Measurements from ENCODE around the gene MRPS22. TPM values are rescaled to one million over a fixed set of nuclear protein-coding genes. Genes with fewer than 3 reads are reported as not detected.
"Not testable (repeated sequence)": the region's sequence is repeated elsewhere in the genome, so short reads cannot be mapped to it uniquely, and the experiment has no call there.

The MRPS22 gene
- total RNA-seq, 1 experiment from 2014 or later, result 163 TPM

DNA sequence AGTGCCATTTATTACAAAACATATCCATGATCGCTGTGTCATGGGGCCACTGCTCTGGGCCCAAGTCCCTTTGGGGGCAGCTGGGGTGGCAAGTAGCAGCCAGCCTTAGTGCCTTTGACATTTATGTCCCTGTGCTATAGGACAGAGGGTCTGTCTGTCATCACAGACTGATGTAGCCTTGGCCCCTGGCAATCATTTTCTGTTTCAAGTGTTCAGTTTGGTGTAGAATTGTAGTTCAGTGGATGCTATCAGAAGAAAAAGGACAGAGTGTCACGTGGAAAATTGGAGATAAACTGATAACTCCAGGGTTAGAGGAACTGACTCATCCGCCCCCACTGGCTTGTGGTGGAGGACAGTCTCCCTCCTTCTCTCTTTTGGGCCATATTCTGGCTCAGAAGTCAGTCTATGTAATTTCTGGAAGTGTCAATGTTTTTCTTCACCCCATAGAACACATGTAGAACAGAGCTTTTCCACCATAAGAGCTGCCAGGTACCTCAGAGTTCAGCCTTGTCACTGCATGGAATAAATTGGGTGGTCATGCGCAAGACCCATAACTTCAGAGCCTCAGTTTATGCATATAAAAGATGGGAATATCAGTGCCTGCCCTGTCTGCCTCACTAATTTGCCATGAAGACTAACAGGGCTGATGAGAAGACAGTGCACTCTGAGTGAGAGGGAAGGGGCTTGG lies 4.5 kb upstream of the MRPS22 start:
- DNase-seq (ENCODE audit: low read depth), result peak; percentile 48

DNA sequence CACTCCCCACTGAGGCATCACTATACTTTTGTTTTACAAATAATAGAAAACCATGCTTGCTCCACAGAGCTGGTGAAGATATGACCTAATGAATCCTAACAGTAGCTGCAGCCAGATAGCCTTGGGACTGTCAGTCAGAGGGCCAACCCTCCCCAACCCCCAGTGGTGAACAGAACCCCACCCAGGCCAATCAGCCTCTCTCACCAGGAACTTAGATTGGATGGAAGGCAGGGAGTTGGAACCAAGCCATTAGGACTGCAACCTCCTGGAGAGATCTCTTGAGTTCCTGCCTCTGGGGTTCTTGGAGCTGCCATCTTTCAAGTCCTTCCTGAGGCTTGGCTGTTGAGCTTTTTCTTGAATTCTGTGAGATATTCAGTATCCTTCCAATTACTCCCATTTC lies 3.0 kb upstream of the MRPS22 start:
- DNase-seq (ENCODE audit: low read depth), result no peak

GRCh38 chr3:139342054-139342453 lies 1.8 kb upstream of the MRPS22 start:
- no peak for DNase-seq (ENCODE audit: low read depth)

GRCh38 chr3:139346771-139347170 lies 3.0 kb downstream of the MRPS22 start:
- no peak for DNase-seq (ENCODE audit: low read depth)

DNA sequence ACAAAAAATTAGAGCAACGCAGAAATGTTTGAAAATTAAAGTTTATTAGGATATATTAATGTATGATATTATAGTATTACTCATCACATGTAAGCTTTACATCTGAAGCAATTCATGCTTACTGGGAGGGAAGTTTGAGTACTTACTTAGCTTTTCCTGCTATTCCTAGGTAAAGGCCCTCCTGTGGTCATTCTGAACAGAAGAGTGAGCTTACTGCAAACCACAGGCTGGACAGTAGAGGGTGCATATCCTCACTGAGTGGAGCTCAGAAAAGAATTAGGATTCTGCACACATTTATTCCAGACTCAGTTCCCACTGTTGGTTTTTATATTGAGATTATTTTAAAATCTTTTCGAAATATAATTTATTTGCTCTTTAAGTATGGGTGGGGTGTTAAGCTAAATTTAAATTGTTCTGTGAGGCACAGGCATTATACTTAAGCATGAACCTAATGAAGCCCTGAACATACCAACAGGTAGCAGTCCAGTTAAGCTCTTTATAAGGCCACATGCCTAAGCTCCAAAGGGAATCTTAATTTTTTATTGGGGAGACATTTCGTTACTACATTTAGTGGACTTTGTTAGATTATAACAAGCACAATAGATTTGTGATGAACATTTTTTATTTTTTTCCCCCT lies 10.2 kb downstream of the MRPS22 start:
- peak; percentile 49 for DNase-seq (ENCODE audit: low read depth)

DNA sequence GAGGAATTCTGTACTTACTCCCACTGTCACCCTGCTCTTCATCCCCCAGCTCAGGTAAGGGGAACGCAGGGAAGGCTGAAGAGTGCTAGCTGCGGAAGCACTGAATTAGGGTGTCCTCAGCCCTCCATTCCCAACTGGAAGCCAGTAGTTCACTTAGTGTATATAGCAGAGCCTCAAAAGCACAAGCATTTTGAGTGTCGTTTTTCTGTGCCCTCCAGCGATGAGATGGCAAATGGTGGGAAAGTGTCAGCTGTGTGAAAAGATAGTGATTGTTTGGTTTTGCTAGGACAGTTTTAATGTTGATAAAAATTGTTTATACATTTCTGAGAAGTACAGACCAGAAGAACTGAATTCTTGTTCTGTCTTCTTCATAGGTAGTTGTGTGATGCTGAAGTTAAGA lies 10.8 kb downstream of the MRPS22 start:
- no peak for DNase-seq (ENCODE audit: low read depth)

DNA sequence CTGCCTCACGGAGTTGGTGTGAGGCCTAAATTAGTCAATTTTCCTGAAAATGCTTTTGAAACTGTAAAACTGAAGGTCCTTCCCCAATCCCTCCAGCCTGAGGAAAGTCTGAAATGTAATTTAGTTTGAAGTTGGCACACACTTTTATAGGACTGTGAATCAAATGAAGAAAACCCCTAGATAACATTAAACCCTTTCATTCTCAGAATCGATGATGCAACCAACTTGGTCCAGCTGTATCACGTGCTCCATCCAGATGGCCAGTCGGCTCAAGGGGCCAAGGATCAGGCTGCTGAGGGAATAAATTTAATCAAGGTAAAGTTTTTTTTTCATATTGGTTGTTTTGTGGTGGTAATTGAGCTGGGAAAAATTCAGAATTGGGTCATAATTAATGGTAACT lies 11.7 kb downstream of the MRPS22 start:
- DNase-seq (ENCODE audit: low read depth), result no peak

GRCh38 chr3:139355891-139356290 lies 12.1 kb downstream of the MRPS22 start:
- DNase-seq (ENCODE audit: low read depth), result no peak

GRCh38 chr3:139357899-139358298 lies 14.1 kb downstream of the MRPS22 start:
- no peak for DNase-seq (ENCODE audit: low read depth)

DNA sequence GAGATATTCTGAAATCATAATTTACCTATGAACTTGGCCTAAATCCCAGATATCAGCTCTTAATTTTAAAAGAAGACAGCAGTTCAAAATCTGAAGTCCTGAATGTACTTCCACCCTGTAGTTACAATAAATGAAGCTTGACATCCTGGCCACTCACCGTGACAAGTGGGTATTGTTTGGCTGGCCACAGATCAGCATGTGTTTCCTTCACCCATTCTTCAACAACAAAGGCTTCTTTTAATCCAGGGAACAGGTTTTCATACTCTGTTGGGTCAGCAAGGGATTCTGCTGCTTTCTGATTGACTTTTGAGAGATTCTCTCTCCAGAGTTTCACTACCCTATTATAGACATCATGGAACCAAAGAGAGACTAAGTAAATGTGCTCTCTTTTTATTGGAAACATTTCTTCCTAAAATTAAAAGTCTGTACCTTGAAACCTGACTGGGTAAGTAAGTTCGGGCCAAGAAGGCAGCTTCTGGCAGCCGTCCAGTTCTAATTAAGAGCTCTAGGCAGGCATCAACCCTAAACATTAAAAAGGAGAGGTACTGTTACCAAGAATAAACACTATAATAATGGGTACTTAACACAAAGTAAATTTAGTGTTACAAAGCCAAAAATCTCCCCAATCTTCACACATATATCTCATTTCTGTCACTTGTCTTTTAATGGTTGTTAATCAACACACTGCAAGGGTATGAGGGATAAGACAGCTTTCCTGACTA lies 15.2 kb downstream of the MRPS22 start:
- no peak for DNase-seq (ENCODE audit: low read depth)

- no peak for DNase-seq (ENCODE audit: low read depth)
Observed at GRCh38 chr3:139361276-139361675, 17.5 kb downstream of the MRPS22 start.

- no peak for DNase-seq (ENCODE audit: low read depth)
Observed at GRCh38 chr3:139364549-139364948, 20.7 kb downstream of the MRPS22 start.

GRCh38 chr3:139374099-139374498 lies 30.3 kb downstream of the MRPS22 start:
- DNase-seq (ENCODE audit: low read depth), result no peak

DNA sequence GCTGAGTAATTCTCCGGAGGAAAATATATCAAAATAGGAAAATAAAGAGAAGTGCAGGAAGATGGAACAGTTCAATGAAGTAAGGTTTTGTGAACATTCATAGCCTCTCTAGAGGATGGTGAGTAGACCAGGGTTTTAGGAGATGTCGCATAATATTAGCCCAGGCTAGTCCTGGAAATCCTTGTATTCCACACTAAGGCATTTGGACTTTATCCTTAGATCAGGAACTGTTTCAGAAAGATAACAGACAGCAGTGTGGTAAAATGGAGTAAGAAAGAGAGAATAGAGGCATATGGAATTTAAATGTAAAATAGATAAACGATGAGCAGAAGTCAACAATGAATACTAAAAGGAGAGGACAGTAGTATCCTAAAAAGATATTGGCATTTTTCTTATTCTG lies 33.6 kb downstream of the MRPS22 start:
- no peak for DNase-seq (ENCODE audit: low read depth)

DNA sequence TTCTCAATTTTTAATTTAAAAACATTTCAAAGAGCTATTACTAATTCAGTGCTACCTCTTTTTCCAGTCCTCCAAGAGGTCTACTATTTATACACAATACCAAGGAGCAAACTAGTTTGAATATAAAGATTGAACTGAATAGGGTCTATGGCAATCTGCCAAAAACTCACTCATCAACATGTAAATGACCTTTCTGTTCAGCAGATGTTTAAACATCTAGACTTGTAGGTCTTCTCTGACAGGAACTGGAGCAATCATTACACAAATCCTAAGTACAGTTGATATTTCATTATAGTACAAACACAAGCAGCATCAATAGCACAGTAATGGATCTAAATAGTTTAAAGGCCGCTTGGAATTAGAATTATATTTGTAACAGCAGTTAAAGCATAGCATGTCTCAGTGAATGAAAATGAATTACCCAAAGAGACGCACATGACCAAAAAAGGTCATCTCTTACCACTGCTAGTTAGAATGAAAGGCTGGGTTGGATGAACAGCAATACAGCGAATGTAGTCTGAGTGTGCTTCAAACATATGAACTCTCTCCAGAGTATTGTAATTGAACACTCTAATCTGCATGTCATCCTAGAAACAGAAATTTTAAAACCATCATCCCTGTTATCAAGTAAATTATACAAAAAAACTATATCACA lies 34.9 kb downstream of the MRPS22 start:
- no peak for DNase-seq (ENCODE audit: low read depth)

DNA sequence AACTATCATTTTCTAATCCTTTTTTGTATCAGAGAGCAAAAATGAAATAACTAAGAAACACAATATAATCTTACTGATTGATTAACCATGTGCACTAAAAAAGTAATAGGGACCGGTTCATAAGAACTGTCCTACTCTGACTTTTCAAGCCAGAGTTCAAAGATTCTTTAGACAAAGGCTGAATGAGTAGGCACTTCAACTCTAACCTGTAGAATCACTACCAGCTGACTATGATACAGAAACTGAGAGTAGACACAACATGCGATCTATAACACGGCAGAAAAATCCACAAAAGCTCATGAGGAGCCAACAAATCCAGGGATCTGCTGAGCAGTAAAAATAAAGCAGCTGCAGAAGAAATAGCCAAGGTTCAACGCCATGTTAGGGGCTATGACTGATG lies 36.8 kb downstream of the MRPS22 start:
- no peak for DNase-seq (ENCODE audit: low read depth)

DNA sequence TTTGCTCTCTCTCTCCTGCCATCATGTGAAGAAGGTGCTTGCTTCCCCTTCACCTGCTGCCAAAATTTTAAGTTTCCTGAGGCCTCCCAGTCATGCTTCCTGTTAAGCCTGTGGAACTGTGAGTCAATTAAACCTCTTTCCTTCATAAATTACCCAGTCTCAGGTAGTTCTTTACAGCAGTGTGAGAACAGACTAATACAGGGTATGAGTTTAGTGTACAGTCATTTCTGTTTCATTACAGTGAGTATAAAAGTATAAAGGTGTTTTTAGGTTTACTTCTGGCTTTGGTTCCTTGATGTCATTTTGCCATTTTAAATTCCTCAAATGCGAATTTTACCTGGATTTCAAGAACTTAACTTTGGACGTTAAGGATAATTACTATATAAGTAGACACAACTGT lies 38.5 kb downstream of the MRPS22 start:
- DNase-seq (ENCODE audit: low read depth), result not testable (repeated sequence)

- DNase-seq (ENCODE audit: low read depth), result no peak
Observed at GRCh38 chr3:139388077-139388476, 44.3 kb downstream of the MRPS22 start.

GRCh38 chr3:139388821-139389551 lies 45.2 kb downstream of the MRPS22 start:
- peak; percentile 4 for DNase-seq (ENCODE audit: low read depth)

DNA sequence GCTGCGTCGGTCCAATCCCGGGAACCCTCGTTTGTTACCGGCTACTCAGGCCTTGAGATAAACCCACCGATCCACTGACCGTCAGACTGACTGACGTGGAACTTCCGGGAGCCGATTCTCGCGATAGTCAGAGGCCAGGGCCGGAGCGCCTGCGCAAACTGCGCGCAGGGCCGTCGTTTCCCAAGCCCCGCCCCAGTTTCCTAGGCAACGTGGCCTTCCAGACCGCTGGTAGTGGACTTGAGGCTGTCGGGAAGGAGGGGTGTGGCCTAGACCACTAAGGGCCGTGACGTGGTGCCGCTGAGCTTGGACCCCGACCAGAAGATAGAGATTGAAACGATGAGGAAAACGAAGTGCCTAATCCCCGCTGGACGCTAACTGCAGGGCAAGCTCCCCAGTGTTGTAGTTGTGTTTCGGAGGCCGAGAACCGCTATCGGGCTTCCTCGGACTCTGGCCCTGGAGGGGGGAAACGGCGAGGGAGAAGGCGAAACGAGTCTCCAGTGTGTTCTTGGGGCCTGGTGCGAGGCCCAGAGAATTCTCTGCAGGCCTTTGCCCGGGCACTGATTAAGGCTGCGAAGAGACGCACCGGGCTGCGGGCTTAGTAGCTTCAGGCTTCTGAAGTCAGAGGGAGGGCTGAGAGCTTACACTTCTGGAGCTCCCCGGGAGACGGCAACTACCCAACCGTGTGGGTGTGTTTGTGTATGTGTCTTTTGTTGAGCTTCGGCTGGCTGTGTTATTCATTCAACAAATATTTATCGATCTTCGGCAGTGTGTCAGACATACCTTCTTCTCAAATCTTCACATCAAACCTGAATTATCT lies 45.9 kb downstream of the MRPS22 start, which contains the start of gene COPB2:
TSS of gene COPB2 (minus strand) at position 96 of the 817 bp plus-strand sequence. CDS start 97 bp downstream, outside the sequence.
- DNase-seq (ENCODE audit: low read depth), result peak; percentile 100

DNA sequence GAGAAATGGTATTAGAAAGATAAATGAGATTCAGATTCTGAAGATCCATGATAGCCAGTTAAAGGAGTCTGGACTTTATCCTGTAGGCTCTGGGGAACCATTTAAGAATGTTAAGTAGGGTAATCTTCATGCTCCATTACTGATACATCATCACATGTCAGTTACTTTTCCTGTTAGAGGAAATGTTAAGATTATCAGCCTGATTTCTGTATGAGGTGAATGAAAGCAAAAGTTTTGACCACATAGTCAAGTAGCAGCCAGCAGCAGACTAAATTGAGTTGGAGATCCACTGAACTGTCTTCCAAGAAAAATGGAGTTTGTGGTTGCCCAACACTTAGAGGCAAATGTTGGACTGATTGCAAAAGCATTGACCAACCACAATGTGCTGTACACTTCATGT lies 50.3 kb downstream of the MRPS22 start:
- DNase-seq (ENCODE audit: low read depth), result no peak
